AG10803 (cell line): ENCODE measurements around the gene HLA-DPB1.

Experiments
- DNase-seq: peaks from one replicate; pipeline ENCODE4 v3.0.0; 2010; ENCODE audit warnings: low read depth
- H3K4me3 ChIP-seq: 2 replicates; pipeline ENCODE4 v1.5.1; 2011; ENCODE audit warnings: mild to moderate bottlenecking, low read length, control low read depth
- TF ChIP-seq, protein P1 (sequence below): conservative IDR thresholded peaks from 2 replicates; pipeline ENCODE4 v1.5.1; 2011; ENCODE audit warnings: mild to moderate bottlenecking, low read length, control low read depth, inconsistent platforms

The HLA-DPB1 gene

GRCh38 chr6:33072508-33073100, 3.2 kb upstream of the HLA-DPB1 start:
- H3K4me3 ChIP-seq, result no peak overlapping the region
- no peak for DNase-seq
- TF ChIP-seq, protein P1, sequence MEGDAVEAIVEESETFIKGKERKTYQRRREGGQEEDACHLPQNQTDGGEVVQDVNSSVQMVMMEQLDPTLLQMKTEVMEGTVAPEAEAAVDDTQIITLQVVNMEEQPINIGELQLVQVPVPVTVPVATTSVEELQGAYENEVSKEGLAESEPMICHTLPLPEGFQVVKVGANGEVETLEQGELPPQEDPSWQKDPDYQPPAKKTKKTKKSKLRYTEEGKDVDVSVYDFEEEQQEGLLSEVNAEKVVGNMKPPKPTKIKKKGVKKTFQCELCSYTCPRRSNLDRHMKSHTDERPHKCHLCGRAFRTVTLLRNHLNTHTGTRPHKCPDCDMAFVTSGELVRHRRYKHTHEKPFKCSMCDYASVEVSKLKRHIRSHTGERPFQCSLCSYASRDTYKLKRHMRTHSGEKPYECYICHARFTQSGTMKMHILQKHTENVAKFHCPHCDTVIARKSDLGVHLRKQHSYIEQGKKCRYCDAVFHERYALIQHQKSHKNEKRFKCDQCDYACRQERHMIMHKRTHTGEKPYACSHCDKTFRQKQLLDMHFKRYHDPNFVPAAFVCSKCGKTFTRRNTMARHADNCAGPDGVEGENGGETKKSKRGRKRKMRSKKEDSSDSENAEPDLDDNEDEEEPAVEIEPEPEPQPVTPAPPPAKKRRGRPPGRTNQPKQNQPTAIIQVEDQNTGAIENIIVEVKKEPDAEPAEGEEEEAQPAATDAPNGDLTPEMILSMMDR, result no peak

DNA sequence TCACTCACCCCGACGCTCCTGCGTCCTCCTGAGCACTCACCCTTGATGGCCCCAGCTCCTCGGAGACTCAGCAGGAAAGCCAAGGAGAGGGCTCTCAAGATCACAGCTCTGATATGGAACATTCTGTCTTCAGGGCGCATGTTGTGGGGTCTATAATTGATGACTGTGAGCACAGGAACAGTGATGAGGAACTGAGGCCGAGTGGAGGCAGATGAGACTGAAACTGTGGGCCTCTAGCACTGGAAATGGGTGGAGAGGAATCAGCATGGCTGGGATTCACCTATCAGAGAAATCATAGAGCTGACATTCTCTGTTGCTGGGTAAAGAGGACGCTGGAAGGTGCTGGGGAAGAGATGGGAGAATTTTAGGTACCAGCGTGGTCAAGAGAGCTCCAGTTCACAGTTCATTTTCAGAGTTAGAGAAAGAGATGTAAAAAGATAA, 2.3 kb upstream of the HLA-DPB1 start, which contains the start of gene HLA-DPA1:
TSS of gene HLA-DPA1 (minus strand) at position 219 of the 441 bp plus-strand sequence.
- TF ChIP-seq, protein P1, result no peak
- no peak within 1 kb of the TSS for H3K4me3 ChIP-seq
- DNase-seq, result peak; percentile 17

GRCh38 chr6:33075208-33075567, 602 bp upstream of the HLA-DPB1 start:
- DNase-seq, result no peak
- no peak overlapping the region for H3K4me3 ChIP-seq
- TF ChIP-seq, protein P1, result no peak

DNA sequence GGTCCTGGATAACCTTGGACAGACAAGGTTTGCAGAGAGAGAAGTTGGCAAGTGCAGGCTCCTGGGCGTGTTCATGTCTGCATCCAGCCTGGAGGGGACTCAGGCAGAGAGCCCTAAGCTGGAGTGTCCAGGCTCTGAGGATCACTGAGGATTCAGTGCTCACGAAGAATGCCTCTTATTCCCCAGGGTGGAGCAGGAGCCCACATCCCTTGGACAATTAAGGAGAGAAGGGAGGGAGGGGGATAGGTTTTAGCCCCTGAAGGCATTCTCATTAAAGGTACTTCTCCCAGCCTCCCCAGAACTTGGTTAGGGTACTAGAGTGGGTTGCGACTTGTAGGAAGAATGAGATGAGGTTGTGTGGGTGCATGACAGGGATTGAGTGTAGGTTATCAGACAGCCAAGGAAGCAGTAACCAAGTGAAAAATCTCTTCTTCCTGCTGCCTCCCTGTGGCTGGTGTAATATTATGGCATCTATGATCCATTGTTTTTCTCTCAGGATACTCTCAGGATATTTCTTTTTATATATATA, 680 bp downstream of the HLA-DPB1 start:
- H3K4me3 ChIP-seq, result no peak overlapping the region

DNA sequence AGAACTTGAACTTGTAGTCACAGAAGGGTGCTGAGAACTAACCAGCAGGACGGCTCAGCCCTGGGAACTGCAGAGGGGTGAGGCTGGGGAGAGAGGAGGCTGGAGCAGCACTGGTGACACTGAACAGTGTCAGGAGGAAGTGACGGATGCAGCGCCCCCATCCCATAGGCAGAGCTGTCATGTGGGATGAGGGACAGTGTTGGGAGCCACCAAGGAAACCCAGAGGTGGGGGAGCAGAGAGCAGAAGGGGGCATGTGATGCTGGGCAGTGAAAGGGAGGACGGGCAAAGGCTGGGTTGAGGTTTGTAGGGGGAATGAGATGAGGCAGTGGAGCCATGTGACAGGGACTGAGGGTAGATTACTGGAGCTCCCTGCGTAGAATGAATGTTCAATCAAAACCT, 2.1 kb downstream of the HLA-DPB1 start:
- H3K4me3 ChIP-seq, result no peak overlapping the region
- TF ChIP-seq, protein P1, result no peak
- DNase-seq, result no peak

More for the DNA sequence above, 680 bp downstream of the HLA-DPB1 start:
- TF ChIP-seq, protein P1, result no peak
- no peak for DNase-seq

DNA sequence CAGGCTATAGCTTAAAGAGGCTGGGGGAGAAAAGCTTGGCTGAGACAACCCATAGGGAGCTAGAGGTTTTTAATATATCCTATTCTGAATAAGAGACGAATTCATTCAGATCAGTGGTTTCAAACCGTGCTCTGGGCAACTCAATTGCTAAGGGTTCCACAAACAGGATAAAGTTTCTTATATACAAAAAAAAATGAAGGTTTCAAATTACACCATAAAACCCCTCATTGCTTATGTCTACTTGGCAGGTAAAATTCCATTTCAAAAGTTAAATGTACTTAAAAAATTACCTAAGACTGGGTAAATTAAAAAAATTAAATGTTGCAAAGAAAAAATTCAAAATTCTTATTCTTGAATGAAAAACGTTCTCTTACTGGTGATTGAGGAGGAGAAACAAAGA, 2.7 kb downstream of the HLA-DPB1 start:
- no peak for DNase-seq
- H3K4me3 ChIP-seq, result no peak overlapping the region
- TF ChIP-seq, protein P1, result no peak

DNA sequence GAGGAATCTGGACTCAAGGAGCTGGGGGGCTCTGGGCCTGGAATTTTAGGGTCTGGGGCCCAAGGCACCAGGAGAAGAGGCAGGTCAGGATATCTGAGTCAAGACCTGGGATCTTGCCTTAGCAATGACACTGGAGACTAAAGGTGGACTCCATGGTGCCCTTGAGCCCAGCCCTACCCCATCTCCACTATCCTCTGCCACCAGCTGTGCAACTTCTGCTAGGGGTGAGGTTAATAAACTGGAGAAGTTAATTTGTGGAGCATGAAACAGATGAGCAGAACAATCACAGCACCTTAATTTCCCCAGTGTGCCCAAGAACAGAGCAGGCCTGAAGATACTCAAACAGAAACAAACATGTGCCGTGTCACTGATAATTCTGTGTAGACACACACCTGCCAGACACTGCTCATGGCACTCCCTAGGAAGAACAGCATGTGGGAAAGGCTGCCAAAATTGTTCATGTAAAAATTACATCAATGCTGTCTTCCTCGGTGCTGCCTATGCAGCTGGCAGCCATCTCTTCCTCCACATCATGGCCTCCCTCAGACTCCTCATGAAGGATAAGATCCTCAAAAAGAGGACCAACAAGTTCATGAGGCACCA, 3.2 kb downstream of the HLA-DPB1 start:
- DNase-seq, result no peak
- H3K4me3 ChIP-seq, result no peak overlapping the region
- TF ChIP-seq, protein P1, result no peak
